SKM-1 treated with dmso at 0.1 percent for 144 hours (cell line): ENCODE data around the gene AP5S1.
"Not testable (repeated sequence)": the region's sequence is repeated elsewhere in the genome, so short reads cannot be mapped to it uniquely, and the experiment has no call there.

ENCODE experiments used
- DNase-seq: peaks from one replicate; lab custom pipeline; 2025; ENCODE audit not compliant: unreplicated experiment; lab: John Stamatoyannopoulos, UW

AP5S1 gene

DNA sequence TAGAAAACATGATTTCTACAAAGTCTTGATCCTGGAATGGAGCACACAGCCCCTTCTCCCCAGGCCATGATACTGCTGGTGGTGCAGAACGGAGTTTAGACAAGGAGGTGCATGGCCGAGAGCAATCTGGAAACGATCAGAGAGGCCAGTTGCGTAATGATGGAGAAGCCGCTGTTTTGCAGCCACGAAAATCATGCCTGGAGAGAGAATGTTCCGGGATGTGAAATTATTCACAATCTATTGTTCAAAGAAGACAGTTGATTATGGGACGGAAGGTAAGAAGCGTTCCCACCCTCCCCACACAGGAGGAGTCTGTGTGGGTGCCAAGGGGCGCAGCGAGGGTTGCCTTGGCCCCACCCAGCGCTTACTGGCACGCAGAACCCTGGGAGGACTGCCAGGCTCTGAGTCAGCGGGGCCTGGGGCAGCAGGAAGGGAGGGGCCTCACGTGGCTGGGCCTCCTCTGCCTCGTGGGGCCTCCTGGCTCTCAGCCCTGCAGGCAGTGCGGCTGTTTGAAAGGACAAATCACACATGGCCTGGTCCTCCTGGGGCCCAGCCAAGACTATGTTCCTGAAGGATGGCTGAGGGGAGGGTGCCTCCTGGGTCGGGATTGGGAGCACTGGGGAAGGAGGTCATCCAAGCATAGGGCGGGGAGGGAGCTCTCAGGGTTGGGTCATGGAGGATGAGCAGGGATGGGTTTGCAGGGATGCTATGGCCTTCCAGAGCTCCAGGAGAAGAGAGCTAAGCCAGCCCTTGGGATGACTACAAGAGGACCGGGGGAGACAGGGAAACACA, 8.7 kb upstream of the AP5S1 start:
- DNase-seq, result peak; percentile 54

DNA sequence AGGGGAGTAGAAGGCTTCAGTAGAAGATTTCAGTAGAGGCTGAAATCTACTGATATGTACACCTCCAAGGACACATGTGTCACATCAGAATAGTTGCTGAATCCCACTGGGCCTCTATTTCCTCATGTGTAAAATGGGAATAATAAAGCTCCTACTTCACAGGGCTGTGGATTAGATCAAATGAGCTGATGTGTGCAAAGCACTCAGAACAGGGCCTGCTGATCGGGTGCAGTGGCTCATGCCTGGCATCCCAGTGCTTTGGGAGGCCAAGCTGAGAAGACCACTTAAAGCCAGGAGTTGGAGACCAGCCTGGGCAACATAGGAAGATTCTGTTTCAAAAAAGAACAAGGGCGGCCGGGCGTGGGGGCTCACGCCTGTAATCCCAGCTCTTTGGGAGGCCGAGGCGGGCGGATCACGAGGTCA, 8.1 kb upstream of the AP5S1 start:
- DNase-seq, result no peak

DNA sequence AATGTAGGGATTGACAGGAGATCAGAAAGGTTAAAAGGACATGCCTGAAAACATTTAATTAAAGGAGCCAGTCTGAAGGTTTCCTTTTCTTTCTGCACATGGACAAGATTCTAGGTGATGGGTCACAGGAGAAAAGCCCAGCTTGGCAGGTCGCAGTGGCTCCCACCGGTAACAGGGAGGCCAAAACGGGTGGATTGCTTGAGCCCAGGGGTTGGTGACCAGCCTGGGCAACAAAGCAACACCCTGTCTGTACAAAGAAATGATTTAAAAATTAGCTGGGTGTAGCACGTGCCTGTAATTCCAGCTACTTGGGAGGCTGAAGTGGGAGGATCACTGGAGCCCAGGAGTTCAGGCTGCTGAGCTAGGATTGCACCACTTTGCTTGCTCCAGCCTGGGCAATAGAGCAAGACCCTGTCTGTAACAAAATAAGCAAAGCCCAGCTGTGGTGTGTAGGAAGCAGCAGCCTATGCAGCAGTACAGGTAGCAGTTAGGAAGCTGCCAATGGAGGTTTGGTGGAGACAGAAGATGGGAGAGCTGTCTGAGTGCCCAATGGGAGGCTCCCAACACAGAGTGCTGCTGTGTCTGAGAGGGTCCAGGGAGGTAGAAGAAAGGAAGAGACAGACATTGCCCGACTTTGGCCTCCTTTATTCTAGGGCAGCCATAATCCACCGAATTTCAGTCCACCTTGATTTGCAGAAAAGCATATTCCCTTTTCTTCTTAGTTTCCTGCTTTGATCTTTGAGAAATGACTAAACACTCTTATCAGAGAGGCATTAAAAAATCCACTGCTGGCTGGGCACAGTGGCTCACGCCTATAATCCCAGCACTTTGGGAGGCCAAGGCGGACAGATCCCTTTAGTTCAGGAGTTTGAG, 7.1 kb upstream of the AP5S1 start:
- no peak for DNase-seq

DNA sequence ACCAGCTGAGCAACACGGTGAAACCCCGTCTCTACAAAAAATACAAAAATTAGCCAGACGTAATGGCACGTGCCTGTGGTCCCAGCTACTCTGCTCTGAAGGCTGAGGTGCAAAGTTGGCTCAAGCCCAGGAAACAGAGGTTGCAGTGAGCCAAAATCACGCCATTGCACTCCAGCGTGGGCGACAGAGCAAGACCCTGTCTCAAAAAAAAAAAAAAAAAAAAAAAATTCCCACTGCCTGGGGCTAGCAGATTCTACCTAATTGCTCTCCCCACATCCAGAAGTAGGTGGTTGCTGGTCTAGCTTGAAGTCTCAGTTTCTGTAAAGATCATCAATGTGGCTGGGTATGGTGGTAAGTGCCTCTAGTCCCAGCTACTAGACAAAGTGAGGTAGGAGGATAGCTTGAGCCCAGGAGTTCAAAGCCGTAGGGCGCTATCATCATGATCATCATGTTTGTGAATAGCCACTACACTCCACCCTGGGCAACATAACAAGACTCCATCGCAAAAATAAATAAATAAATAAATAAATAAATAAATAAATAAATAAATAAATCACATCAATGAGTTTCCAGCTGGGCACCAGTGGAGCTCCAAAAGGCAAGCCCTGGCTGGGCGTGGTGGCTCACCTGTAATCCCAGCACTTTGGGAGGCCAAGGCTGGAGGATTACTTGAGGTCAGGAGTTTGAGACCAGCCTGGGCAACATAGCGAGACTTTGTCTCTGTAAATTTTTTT, 6.3 kb upstream of the AP5S1 start:
- DNase-seq, result no peak

DNA sequence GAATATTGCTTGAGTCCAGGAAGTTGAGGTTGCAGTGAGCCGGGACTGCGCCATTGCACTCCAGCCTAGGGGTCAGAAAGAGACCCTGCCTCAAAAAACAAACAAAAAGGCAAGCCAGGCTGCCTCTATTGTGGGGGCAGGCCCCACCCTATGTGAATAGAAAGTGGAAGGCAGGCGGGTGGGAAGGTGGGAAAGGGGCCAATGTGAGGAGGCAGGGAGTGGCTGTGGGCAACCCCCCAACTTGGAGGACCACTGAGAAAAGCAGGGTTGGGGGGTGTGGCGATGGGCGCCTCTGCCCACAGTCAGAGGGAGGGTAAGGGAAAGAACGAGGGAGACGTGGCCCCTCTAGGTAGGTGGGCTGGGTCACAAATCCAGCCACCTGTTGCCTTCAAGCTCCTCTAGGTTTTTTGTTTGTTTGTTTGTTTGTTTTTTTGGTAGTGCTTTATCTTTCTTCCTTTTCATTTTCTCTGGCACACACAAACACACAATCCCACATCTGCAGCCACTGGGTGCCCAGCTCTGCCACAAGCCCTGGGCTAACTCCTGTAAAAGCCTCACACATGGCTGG, 5.3 kb upstream of the AP5S1 start:
- no peak for DNase-seq

DNA sequence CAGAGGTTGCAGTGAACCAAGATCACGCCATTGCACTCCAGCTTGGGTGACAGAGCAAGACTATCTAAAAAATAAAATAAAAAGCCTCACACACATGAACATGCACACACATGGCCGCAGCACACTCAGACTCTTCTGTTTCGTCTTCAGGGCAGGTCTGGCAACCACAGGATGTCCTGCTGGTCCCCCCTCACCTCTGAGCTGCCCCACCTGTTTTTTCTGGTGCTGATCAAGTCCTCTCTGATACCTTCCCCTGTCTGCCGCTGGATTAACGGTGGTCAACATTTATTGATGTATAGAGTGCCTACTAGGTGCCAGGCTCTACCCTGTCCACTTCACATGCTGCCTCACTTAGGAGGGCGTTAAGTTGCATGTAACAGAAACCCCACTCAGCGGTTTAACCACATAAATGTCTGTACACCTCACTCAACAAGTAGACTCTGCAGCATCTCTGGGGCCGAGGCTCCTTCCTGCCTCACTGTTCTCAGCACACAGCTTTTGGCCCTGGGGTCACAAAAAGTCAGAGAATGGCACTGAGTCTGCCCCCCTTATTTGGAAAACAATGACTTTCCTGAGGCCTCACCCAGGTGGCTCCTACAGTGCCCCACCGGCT, 4.5 kb upstream of the AP5S1 start:
- no peak for DNase-seq

DNA sequence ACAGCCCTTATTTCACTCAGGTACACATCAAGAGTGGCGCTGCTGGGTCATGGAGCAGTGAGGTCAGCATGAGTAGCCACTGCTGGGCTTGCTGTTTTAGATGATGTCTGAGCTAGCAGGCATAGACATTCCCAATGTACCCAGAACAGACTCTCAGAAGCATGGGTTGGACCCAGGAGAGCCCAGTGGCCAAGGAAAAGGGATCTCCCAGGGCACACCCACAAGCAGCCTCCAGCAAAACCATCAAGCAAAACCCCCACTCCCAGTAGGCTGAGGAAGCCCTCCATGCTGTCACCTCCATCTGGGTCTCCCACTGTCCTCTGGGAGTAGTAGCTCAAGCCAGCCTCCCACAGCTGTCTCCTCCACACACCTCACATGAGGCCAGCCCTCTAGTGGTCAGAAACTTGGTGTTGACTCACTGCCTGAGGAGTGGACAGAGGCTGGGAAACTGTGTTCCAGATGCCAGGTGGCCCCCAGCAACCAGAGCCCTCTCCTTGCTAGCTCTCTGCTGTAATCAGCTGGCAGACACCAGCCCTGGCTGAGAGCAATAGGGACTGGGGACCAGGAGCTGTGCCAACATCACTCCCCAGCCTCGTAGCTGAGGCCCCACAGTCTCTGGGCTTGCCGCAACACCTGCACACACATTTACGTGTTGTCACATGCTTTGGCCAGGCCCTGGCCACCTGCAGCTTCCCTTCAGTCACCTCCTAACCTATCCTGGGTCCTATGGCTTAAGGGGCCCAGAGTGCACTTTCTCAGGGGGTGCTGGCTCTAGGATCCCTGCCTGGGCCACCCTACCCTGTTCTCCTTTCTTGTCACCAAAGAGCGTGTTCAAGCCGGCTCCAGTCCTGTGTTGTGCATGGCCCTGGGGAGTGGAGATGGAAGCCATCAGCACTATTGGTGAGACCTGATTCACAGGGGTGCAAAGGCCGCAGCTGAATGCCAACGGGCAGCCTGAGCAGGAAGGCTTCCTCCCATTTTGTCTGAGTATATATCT, 1.9 kb upstream of the AP5S1 start:
- peak; percentile 25 for DNase-seq

DNA sequence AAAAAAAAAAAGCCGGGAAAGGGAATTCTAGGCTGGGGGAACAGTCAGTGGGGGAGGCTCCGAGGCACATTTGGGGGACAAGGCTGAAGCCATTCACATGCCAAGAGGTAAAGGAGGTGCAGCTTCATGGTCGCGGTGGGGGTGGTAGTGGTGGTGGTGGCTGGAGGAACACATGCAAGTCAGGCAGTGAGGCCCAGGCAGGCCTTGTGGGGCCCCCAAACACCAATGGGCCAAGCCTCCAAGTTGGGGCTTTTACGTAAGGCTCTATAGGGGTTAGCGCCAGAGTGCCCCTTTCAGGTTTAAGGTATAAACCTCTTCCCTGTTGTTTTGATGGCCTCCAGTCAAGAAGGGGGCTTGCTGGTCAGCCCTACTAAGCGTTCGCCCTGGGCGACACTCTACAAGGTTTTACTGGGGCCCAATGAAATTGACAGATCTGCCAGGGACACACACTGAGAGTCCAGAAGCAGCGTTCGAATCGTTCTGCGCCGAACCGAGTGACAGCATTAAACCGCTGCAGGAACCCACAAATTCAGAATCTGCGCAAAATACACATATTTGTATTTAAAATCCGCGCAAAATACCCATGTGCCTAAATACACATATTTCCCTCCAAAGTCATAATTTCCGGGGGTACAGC, 818 bp upstream of the AP5S1 start:
- DNase-seq, result no peak

DNA sequence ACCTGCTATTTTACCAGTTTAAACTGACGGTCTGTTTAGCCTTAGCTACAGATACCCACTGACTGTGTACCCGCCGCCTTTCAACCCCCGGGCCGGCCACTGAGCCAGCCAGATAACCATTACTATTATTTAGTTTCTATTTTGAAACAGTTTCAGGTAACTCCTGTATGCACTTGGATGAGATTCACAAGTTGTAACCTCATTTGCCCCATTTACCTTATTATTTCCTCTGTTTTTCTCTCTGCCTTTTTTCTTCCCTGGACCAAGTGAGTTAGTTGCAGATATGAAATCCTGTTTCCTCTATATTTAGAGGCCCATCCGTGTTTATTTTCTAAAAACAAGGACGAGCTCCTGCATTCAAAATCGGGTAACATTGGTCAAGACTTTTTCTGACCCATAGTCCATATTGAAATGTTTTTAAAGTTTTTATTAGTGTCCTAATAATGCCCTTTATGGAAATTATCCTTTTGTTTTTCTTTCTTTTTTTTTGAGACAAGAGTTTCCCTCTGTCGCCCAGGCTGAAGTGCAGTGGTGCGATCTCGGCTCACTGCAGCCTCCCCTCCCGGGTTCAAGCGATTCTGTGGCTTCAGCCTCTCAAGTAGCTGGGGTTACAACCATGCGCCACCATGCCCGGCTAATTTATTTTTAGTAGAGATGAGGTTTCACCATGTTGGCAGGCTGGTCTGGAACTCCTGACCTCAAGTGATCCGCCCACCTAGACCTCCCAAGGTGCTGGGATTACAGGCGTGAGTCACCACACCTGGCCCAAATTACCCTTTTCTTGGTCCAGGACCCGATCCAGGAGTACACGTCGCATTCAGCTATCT, 767 bp downstream of the AP5S1 start:
- no peak for DNase-seq

DNA sequence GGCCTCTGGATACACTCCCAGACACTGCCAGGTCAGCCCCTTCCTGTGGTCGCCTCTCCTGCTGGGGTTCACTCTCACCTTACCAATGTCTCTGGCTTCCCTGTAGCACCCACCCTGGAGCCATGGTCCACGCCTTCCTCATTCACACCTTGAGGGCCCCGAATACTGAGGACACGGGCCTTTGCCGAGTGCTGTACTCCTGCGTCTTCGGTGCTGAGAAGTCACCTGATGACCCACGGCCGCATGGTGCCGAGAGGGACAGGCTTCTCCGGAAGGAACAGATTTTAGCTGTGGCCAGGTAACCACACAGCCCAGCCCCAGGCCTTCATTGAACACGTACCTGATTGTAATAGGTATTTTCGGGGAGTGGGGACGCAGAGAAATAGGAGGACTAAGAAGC, 1.6 kb downstream of the AP5S1 start:
- DNase-seq, result no peak

DNA sequence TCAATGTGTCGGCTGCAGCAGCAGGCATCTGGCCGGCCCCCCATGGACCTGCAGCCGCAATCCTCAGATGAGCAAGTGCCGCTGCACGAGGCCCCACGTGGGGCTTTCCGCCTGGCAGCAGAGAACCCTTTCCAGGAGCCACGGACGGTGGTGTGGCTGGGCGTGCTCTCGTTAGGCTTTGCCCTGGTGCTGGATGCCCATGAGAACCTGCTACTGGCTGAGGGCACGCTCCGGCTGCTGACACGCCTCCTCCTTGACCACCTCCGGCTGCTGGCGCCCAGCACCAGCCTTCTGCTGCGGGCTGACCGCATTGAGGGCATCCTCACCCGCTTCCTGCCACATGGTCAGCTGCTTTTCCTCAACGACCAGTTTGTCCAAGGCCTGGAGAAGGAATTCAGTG, 3.5 kb downstream of the AP5S1 start:
- no peak for DNase-seq

DNA sequence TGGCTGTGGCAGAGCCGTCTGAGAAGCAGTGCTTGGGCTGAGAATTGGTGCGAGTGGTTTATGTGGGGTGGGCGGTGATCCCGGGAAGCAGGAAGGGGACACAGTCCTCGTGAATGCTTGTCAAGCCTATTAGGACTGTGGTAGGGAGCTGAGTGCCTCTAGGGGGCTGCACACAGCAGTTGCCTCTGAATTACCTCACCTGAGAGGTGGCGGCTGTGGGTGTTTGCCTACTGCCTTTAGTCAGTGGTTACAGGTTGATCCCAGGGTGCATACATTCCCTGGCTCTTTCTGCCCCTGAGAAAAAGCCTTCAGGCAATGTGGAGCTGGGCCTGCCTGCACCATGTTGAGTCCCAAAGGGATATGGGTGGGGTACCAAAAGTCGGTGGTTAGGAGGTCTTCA, 5.2 kb downstream of the AP5S1 start:
- DNase-seq, result no peak

DNA sequence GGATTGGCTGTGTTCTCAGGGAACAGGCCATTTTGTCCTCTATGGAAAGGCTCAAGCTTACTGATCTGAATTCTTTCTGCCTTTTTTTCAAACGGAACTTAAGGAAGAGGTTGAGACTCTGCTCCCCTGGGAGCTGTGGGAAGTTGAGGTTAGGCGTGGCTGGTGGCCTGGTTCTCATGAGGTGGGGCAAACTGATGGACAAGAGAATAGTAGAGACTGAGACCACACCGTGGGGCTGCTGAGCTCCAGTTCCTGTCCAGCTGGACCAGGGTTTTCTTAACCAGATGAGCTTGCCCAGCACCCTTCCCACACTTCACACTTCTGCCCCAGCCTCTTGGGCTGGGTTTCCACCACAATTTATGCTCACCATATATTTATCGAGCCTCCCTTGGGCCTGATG, 6.1 kb downstream of the AP5S1 start:
- no peak for DNase-seq

DNA sequence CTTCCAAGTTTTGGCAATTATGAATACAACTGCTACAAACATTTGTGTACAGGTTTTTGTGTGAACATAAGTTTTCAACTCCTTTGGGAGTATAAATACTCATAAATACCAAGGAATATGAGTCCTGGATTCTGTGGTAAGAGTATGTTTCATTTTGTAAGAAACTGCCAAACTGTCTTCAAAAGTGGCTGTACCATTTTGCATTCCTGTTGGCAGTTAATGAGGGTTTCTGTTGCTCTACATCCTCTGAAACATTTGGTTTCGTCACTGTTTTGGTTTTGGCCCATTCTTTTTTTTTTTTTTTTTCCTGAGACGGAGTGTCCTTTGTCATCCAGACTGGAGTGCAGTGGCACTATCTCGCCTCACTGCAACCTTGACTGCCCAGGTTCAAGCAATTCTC, 8.5 kb downstream of the AP5S1 start:
- DNase-seq, result no peak

DNA sequence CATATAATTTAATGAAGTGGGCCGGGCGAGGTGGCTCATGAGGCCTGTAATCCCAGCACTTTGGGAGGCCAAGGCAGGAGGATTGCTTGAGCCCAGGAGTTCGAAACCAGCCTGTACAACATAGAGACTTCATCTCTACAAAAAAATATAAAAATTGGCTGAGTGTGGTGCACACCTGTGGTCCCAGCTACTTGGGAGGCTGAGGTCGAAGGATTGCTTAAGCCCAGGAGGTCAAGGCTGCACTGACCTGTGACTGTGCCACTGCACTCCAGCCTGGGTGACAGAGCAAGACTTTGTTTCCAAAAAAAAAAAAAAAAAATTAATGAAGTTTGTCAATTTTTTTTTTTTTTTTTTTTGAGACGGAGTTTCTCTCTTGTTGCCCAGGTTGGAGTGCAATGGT, 9.5 kb downstream of the AP5S1 start:
- DNase-seq, result not testable (repeated sequence)

DNA sequence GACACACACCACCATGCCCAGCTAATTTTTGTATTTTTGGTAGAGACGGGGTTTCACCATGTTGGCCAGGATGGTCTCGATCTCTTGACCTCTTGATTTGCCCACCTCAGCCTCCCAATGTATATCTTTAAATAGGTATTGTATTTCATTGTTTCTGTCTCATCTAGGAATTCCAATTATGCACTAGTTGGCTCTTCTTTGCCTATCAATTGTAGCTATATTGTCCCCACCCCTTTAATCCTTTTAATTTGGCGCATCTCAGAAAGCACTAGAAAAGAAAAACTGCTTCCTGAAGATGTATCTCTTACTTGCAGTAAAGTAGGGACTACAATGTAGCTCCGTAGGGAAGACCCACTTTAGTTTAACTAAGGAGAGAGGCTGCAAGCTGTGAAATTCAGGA, 15.8 kb downstream of the AP5S1 start:
- no peak for DNase-seq

DNA sequence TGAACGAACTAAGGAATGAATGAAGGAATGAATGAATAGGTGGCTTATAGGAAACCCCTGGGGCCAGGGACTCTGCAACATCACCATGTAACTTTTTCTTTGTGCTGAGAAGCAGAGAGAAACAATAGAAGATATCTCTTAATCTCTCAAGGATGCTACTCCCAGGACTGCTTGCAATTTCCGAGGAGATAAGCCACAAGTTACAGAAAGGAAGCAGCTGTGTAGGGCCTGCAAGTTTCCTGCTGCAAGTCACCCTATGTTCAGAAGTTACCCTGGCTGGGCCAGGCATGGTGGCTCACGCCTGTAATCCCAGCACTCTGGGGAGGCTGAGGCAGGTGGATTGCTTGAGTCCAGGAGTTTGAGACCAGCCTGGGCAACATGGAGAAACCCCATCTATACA, 19.0 kb downstream of the AP5S1 start:
- peak; percentile 34 for DNase-seq

DNA sequence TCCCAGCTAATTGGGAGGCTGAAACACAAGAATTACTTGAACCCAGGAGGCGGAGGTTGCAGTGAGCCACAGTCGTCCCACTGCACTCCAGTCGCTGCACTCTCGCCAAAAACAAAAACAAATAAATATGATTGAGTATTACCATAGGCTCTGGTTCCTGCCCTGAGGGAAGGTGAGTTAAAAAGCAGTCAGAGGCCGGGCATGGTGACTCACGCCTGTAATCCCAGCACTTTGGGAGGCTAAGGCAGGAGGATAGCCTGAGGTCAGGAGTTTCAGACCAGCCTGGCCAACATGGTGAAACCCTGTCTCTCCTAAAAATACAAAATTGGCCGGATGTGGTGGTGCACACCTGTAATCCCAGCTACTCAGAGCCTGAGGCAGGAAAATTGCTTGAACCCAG, 19.9 kb downstream of the AP5S1 start:
- not testable (repeated sequence) for DNase-seq
